Left lung (tissue), 10 donors: ENCODE measurements around the gene EXOC1. TPM values are rescaled to one million over a fixed set of nuclear protein-coding genes. Genes with fewer than 3 reads are reported as not detected.

Experiments used
- ATAC-seq: fragments of 200-7000 bp; cut with Tn5 transposase; one replicate; pipeline ENCODE4 v1.9.1; 2020; ENCODE audit warnings: moderate library complexity
- DNase-seq, 4 donors: peaks; one replicate each; pipeline ENCODE4 v3.0.0-alpha.2; 2013 to 2020
- H3K27ac ChIP-seq, 2 donors: fragments of 200-600 bp; sonication (generic) in 1 of 2; one replicate each; pipeline versions ENCODE4 v1.5.0 to v1.8.0; 2020 to 2021
- H3K27me3 ChIP-seq, 2 donors: fragments of 200-600 bp; sonication (generic) in 1 of 2; one replicate each; pipeline versions ENCODE4 v1.5.0 to v1.8.0; 2020 to 2021
- H3K36me3 ChIP-seq, 2 donors: fragments of 200-600 bp; sonication (generic) in 1 of 2; one replicate each; pipeline versions ENCODE4 v1.5.0 to v1.8.0; 2020 to 2021
- H3K4me1 ChIP-seq, 2 donors: fragments of 200-600 bp; one replicate each; pipeline ENCODE4 v1.8.0; 2021
- H3K4me3 ChIP-seq, 2 donors: fragments of 200-600 bp; sonication (generic) in 1 of 2; one replicate each; pipeline versions ENCODE4 v1.5.0 to v1.8.0; 2020 to 2021; ENCODE audit warnings: mild to moderate bottlenecking in 1 of 2
- H3K9me3 ChIP-seq, 2 donors: fragments of 200-600 bp; sonication (generic) in 1 of 2; one replicate each; pipeline versions ENCODE4 v1.5.0 to v1.8.0; 2020 to 2021
- CTCF ChIP-seq, 2 donors: fragments of 200-600 bp; sonication (generic) in 1 of 2; IDR thresholded peaks; one replicate each; pipeline versions ENCODE4 v1.5.0 to v1.8.0; 2021; ENCODE audit warnings: antibody characterized with exemption in 2 of 2
- intact Hi-C, 2 donors: fragments of 100-400 bp; cut with DNase I; formaldehyde crosslinking; loops; one replicate each; pipeline versions ENCODE4 v1.11.2 to v1.14.2; 2022
- polyA plus RNA-seq, 6 donors: library from polyadenylated mRNA; unstranded; fragments of 120-200 nt; gene quantifications; one replicate each; pipeline ENCODE4 v1.2.1, GENCODE V29; 2013; ENCODE audit not compliant: insufficient read length in 6 of 6
- total RNA-seq, 2 donors: library from RNA; stranded (reverse); fragmentation: NEBNext Ultra II Directional; extraction: Animal tissue kit (Norgen Biotek cat#: 25700); gene quantifications; one replicate each; pipeline ENCODE4 v1.2.1, GENCODE V29; 2021
- donor health status: DM: no; HTN: yes; CAD: no.
- donor health status: DM: no; HTN: no; CAD: no.

EXOC1 gene
- total and polyA plus RNA-seq, 8 donors: 30.1 to 53.7 (median 48.0) TPM

- Histone ChIP-seq H3K4me3 (no peak overlapping the region), H3K9me3 (no peaks in the 10 kb centered on the region), H3K36me3 (no peaks in the 10 kb centered on the region), H3K27me3 (no peaks in the 10 kb centered on the region), H3K4me1 (no peaks in the 10 kb centered on the region), H3K27ac (no peak overlapping the region)
- intact Hi-C loops: no loop called here
- DNase-seq (no peak), ATAC-seq (no peak)
- no peak for TF ChIP-seq CTCF (IDR thresholded peaks at IDR 0.05)
Measured at GRCh38 chr4:55921093-55921492, 67.6 kb downstream of the EXOC1 start.

GRCh38 chr4:55925241-55925640, 71.8 kb downstream of the EXOC1 start:
- no peak for TF ChIP-seq CTCF (IDR thresholded peaks at IDR 0.05)
- ATAC-seq: no peak

GRCh38 chr4:55926610-55927009, 73.2 kb downstream of the EXOC1 start:
- no peak overlapping the region for H3K27ac ChIP-seq
- intact Hi-C loops: no loop called here

More at GRCh38 chr4:55925241-55925640, 71.8 kb downstream of the EXOC1 start:
- peaks cover 0 to 7% of the 10 kb centered on the region in 2 donors for H3K9me3 ChIP-seq
- H3K27me3 ChIP-seq: no peaks in the 10 kb centered on the region
- H3K27ac ChIP-seq: no peak overlapping the region
- H3K4me3 ChIP-seq: no peak overlapping the region
- intact Hi-C loops: no loop called here
- no peaks in the 10 kb centered on the region for H3K36me3 ChIP-seq
- DNase-seq: no peak
- peaks cover 0 to 4% of the 10 kb centered on the region in 2 donors for H3K4me1 ChIP-seq

GRCh38 chr4:55927803-55928437, 74.5 kb downstream of the EXOC1 start:
- Histone ChIP-seq H3K4me1 (peaks cover 0 to 4% of the 10 kb centered on the region in 2 donors), H3K4me3 (no peak overlapping the region), H3K36me3 (no peaks in the 10 kb centered on the region), H3K27ac (no peak overlapping the region), H3K9me3 (peaks cover 0 to 7% of the 10 kb centered on the region in 2 donors), H3K27me3 (no peaks in the 10 kb centered on the region)
- DNase-seq (no peak), ATAC-seq (no peak)
- no peak for TF ChIP-seq CTCF (IDR thresholded peaks at IDR 0.05)
- intact Hi-C loops: no loop called here

More at GRCh38 chr4:55926610-55927009, 73.2 kb downstream of the EXOC1 start:
- no peak for TF ChIP-seq CTCF (IDR thresholded peaks at IDR 0.05)
- Histone ChIP-seq H3K36me3 (no peaks in the 10 kb centered on the region), H3K27me3 (no peaks in the 10 kb centered on the region), H3K4me1 (peaks cover 0 to 4% of the 10 kb centered on the region in 2 donors), H3K4me3 (no peak overlapping the region), H3K9me3 (peaks cover 0 to 7% of the 10 kb centered on the region in 2 donors)
- ATAC-seq: no peak
- no peak for DNase-seq

- Histone ChIP-seq H3K4me3 (no peak overlapping the region), H3K27ac (no peak overlapping the region), H3K4me1 (peaks cover 0 to 4% of the 10 kb centered on the region in 2 donors), H3K9me3 (peaks cover 0 to 7% of the 10 kb centered on the region in 2 donors), H3K27me3 (no peaks in the 10 kb centered on the region), H3K36me3 (no peaks in the 10 kb centered on the region)
- intact Hi-C loops: no loop called here
- TF ChIP-seq CTCF (IDR thresholded peaks at IDR 0.05): no peak
- no peak for ATAC-seq
- no peak for DNase-seq
Measured at GRCh38 chr4:55928846-55929245, 75.4 kb downstream of the EXOC1 start.
